Measurements from ENCODE around the gene POLG. TPM values are rescaled to one million over a fixed set of nuclear protein-coding genes. Genes with fewer than 3 reads are reported as not detected.

POLG gene
- total and polyA plus RNA-seq, 5 experiments from 2014 or later = 29.9 to 130 (median 54.5) TPM

GRCh38 chr15:89360294-89360971, 25.8 kb upstream of the POLG start:
- peaks cover 12 to 30% (median 19%) of the 10 kb centered on the region in 4 donors for H3K4me1 Mint-ChIP-seq
- peak overlapping the region in 5 of 10 donors; percentile 15 to 42 (median 40) for H3K4me3 Mint-ChIP-seq
- H3K9me3 Mint-ChIP-seq = peaks cover 0 to 4% (median 0%) of the 10 kb centered on the region in 9 donors
- POLR2A ChIA-PET = interaction anchor here (2.1 kb wide), 1 partner anchor 17 kb away, joined by 8 read pairs; no protein-coding TSS in a partner anchor
- peaks cover 45 to 92% (median 71%) of the 10 kb centered on the region in 5 donors for H3K27me3 Mint-ChIP-seq
- peaks cover 0 to 9% (median 0%) of the 10 kb centered on the region in 3 donors for H3K36me3 Mint-ChIP-seq
- no peak for ATAC-seq
- no peak overlapping the region for H3K27ac Mint-ChIP-seq
- no peak for DNase-seq

- Mint-ChIP-seq H3K27me3 (peaks cover 47 to 92% (median 69%) of the 10 kb centered on the region in 5 donors), H3K36me3 (peaks cover 0 to 9% (median 0%) of the 10 kb centered on the region in 3 donors), H3K4me1 (peaks cover 12 to 30% (median 19%) of the 10 kb centered on the region in 4 donors), H3K4me3 (peak overlapping the region in 8 of 10 donors; percentile 4 to 75 (median 50)), H3K27ac (no peak overlapping the region), H3K9me3 (peaks cover 0 to 4% (median 0%) of the 10 kb centered on the region in 9 donors)
- POLR2A ChIA-PET = interaction anchor here (0.8 to 2.1 kb wide), 2 partner anchors 18 to 20 kb away, joined by 3 to 8 read pairs; no protein-coding TSS in a partner anchor
- DNase-seq (no peak), ATAC-seq (no peak)
Observed at GRCh38 chr15:89359471-89360293, 25.1 kb upstream of the POLG start.

GRCh38 chr15:89358755-89359439, 24.3 kb upstream of the POLG start:
- Mint-ChIP-seq H3K4me1 (peaks cover 12 to 30% (median 19%) of the 10 kb centered on the region in 4 donors), H3K36me3 (peaks cover 0 to 8% (median 0%) of the 10 kb centered on the region in 3 donors), H3K27ac (peak overlapping the region in 1 of 10 donors; percentile 43), H3K4me3 (peak overlapping the region; percentile 71 to 88 (median 80)), H3K9me3 (peaks cover 0 to 2% (median 0%) of the 10 kb centered on the region in 9 donors), H3K27me3 (peaks cover 45 to 92% (median 66%) of the 10 kb centered on the region in 5 donors)
- POLR2A ChIA-PET = interaction anchor here (0.8 to 2.1 kb wide), 3 partner anchors 19 to 23 kb away, joined by 3 to 8 read pairs (median 6); no protein-coding TSS in a partner anchor
- ATAC-seq (peak; percentile 90 to 91), DNase-seq (peak; percentile 62 to 86 (median 80))

- DNase-seq = no peak
- Mint-ChIP-seq H3K4me3 (peak overlapping the region in 9 of 10 donors; percentile 15 to 88 (median 81)), H3K36me3 (peaks cover 0 to 8% (median 0%) of the 10 kb centered on the region in 3 donors), H3K4me1 (peaks cover 12 to 30% (median 18%) of the 10 kb centered on the region in 4 donors), H3K9me3 (peaks cover 0 to 2% (median 0%) of the 10 kb centered on the region in 9 donors), H3K27me3 (peaks cover 45 to 92% (median 64%) of the 10 kb centered on the region in 5 donors), H3K27ac (peak overlapping the region in 2 of 10 donors; percentile 40 to 43)
- ATAC-seq = peak in 1 of 2 donors; percentile 2
- POLR2A ChIA-PET = interaction anchor here (1.9 kb wide), 1 partner anchor 23 kb away, joined by 6 read pairs; no protein-coding TSS in a partner anchor
Observed at GRCh38 chr15:89358435-89358754, 23.8 kb upstream of the POLG start.

- H3K9me3 Mint-ChIP-seq = peaks cover 0 to 2% (median 0%) of the 10 kb centered on the region in 9 donors
- no peak for DNase-seq
- no peak for ATAC-seq
- H3K27ac Mint-ChIP-seq = peak overlapping the region in 1 of 10 donors; percentile 37
- H3K27me3 Mint-ChIP-seq = peaks cover 44 to 91% (median 64%) of the 10 kb centered on the region in 5 donors
- H3K36me3 Mint-ChIP-seq = peaks cover 0 to 8% (median 0%) of the 10 kb centered on the region in 3 donors
- POLR2A ChIA-PET = no interaction called here
- H3K4me3 Mint-ChIP-seq = no peak overlapping the region
- peaks cover 10 to 29% (median 14%) of the 10 kb centered on the region in 4 donors for H3K4me1 Mint-ChIP-seq
Observed at GRCh38 chr15:89356634-89357298, 22.1 kb upstream of the POLG start.

GRCh38 chr15:89353991-89354390, 19.4 kb upstream of the POLG start:
- H3K9me3 Mint-ChIP-seq = no peaks in the 10 kb centered on the region
- DNase-seq (no peak), ATAC-seq (no peak)
- no peaks in the 10 kb centered on the region for H3K36me3 Mint-ChIP-seq
- H3K27me3 Mint-ChIP-seq = peaks cover 31 to 65% (median 52%) of the 10 kb centered on the region in 5 donors
- peaks cover 4 to 6% (median 5%) of the 10 kb centered on the region in 4 donors for H3K4me1 Mint-ChIP-seq
- POLR2A ChIA-PET = interaction anchor here (0.7 kb wide), 2 partner anchors 34 to 74 kb away, joined by 4 to 5 read pairs; no protein-coding TSS in a partner anchor
- H3K4me3 Mint-ChIP-seq = no peak overlapping the region
- H3K27ac Mint-ChIP-seq = no peak overlapping the region

- H3K4me1 Mint-ChIP-seq = peaks cover 0 to 2% (median 0%) of the 10 kb centered on the region in 4 donors
- no peaks in the 10 kb centered on the region for H3K9me3 Mint-ChIP-seq
- H3K27ac Mint-ChIP-seq = no peak overlapping the region
- H3K4me3 Mint-ChIP-seq = no peak overlapping the region
- H3K27me3 Mint-ChIP-seq = peaks cover 30 to 52% (median 45%) of the 10 kb centered on the region in 5 donors
- ATAC-seq (no peak), DNase-seq (no peak)
- no peaks in the 10 kb centered on the region for H3K36me3 Mint-ChIP-seq
- POLR2A ChIA-PET = no interaction called here
Observed at GRCh38 chr15:89352476-89352875, 17.9 kb upstream of the POLG start.

GRCh38 chr15:89349206-89349558, 14.6 kb upstream of the POLG start:
- H3K27ac Mint-ChIP-seq = peak overlapping the region in 1 of 10 donors; percentile 44
- no peak overlapping the region for H3K4me3 Mint-ChIP-seq
- H3K27me3 Mint-ChIP-seq = peaks cover 13 to 30% (median 25%) of the 10 kb centered on the region in 5 donors
- POLR2A ChIA-PET = no interaction called here
- no peak for DNase-seq
- ATAC-seq = no peak
- H3K4me1 Mint-ChIP-seq = peaks cover 0 to 2% (median 0%) of the 10 kb centered on the region in 4 donors
- H3K9me3 Mint-ChIP-seq = peaks cover 0 to 1% (median 0%) of the 10 kb centered on the region in 9 donors
- no peaks in the 10 kb centered on the region for H3K36me3 Mint-ChIP-seq

GRCh38 chr15:89346516-89347231, 12.1 kb upstream of the POLG start:
- Mint-ChIP-seq H3K4me3 (no peak overlapping the region), H3K36me3 (no peaks in the 10 kb centered on the region), H3K27me3 (peaks cover 6 to 15% (median 7%) of the 10 kb centered on the region in 5 donors), H3K4me1 (peaks cover 0 to 2% (median 0%) of the 10 kb centered on the region in 4 donors), H3K9me3 (peaks cover 0 to 1% (median 0%) of the 10 kb centered on the region in 9 donors), H3K27ac (no peak overlapping the region)
- DNase-seq (no peak), ATAC-seq (no peak)
- POLR2A ChIA-PET = no interaction called here

GRCh38 chr15:89345248-89345647, 10.6 kb upstream of the POLG start:
- Mint-ChIP-seq H3K36me3 (no peaks in the 10 kb centered on the region), H3K27me3 (peaks cover 4 to 9% (median 7%) of the 10 kb centered on the region in 5 donors), H3K27ac (no peak overlapping the region), H3K4me3 (no peak overlapping the region), H3K9me3 (peaks cover 0 to 1% (median 0%) of the 10 kb centered on the region in 9 donors), H3K4me1 (no peaks in the 10 kb centered on the region)
- POLR2A ChIA-PET = no interaction called here
- ATAC-seq (no peak), DNase-seq (no peak)

- Mint-ChIP-seq H3K27me3 (peaks cover 3 to 7% (median 4%) of the 10 kb centered on the region in 5 donors), H3K36me3 (no peaks in the 10 kb centered on the region), H3K27ac (no peak overlapping the region), H3K4me3 (no peak overlapping the region), H3K4me1 (no peaks in the 10 kb centered on the region), H3K9me3 (peaks cover 0 to 1% (median 0%) of the 10 kb centered on the region in 9 donors)
- POLR2A ChIA-PET = no interaction called here
- DNase-seq = no peak
- no peak for ATAC-seq
Observed at GRCh38 chr15:89342840-89343239, 8.2 kb upstream of the POLG start.

Measured in naive thymus-derived CD8-positive, alpha-beta T cell (primary cell).